Upper lobe of right lung (tissue), 1 donor: ENCODE data around the gene CHAT. TPM values are rescaled to one million over a fixed set of nuclear protein-coding genes. Genes with fewer than 3 reads are reported as not detected.

Experiments
- ATAC-seq: fragments of 200-7000 bp; cut with Tn5 transposase; one replicate; pipeline ENCODE4 v1.9.1; 2020; ENCODE audit warnings: mild to moderate bottlenecking, moderate library complexity
- DNase-seq: peaks from one replicate; pipeline ENCODE4 v3.0.0-alpha.2; 2020
- H3K27ac ChIP-seq: fragments of 200-600 bp; one replicate; pipeline ENCODE4 v1.8.0; 2022
- H3K27me3 ChIP-seq: fragments of 200-600 bp; one replicate; pipeline ENCODE4 v1.8.0; 2022; ENCODE audit warnings: mild to moderate bottlenecking
- H3K36me3 ChIP-seq: fragments of 200-600 bp; one replicate; pipeline ENCODE4 v1.8.0; 2022
- H3K4me1 ChIP-seq: fragments of 200-600 bp; one replicate; pipeline ENCODE4 v1.8.0; 2022
- H3K4me3 ChIP-seq: fragments of 200-600 bp; one replicate; pipeline ENCODE4 v1.8.0; 2022; ENCODE audit warnings: mild to moderate bottlenecking
- H3K9me3 ChIP-seq: fragments of 200-600 bp; one replicate; pipeline ENCODE4 v1.8.0; 2022
- intact Hi-C: fragments of 100-400 bp; cut with DNase I; formaldehyde crosslinking; loops from one replicate; pipeline ENCODE4 v1.11.0; 2022
- total RNA-seq: library from RNA; stranded (reverse); fragmentation: NEBNext Ultra II Directional; extraction: Animal tissue kit (Norgen Biotek cat#: 25700); gene quantifications from one replicate; pipeline ENCODE4 v1.2.1, GENCODE V29; 2021
- TF ChIP-seq, protein P1 (sequence below): fragments of 200-600 bp; IDR thresholded peaks from one replicate; pipeline ENCODE4 v1.8.0; 2022; ENCODE audit warnings: antibody characterized with exemption
- donor health status: DM: no; HTN: yes; CAD: no; lungs with severe emphysema.

Gene CHAT
- total RNA-seq, 1 donor from 2014 or later: not detected

DNA sequence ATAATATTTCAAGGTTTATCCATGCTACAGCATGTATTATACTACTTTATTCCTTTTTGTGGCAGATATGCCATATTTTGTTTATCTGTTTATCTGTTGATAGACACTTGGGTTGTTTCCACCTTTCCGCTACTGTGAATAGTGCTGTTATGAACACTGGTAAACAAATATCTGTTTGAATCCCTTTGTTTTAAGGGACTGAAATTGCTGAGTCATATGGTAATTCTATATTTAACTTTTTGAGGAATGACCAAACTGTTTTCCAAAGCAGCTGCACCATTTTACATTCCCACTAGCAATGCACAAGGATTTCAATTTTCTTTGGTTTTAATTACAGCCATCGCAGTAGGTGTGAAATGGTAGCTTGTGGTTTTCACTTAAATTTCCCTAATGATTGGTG, 69.0 kb downstream of the CHAT start:
- intact Hi-C loops: no loop called here
- no peaks in the 10 kb centered on the region for H3K9me3 ChIP-seq
- no peak for ATAC-seq

DNA sequence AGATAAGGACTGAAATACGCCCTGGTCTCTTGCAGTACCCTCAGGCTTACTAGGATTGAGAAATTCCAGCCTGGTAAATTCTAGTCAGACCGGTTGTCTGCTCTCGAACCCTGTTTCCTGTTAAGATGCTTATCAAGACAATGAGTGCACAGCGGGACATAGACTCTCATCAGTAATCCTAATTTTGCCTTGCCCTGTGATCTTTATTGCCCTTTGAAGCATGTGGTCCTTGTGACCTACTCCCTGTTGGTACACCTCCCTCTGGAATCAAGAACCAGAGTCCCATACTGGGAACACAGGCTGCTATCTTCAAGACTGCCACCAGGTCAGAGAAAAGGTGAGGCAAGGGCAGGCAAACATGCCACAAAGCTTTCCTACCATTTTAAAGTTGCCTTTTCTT, 72.8 kb downstream of the CHAT start:
- H3K36me3 ChIP-seq: no peaks in the 10 kb centered on the region
- no peak overlapping the region for H3K4me3 ChIP-seq
- no peak for DNase-seq
- no peaks in the 10 kb centered on the region for H3K9me3 ChIP-seq
- ATAC-seq: no peak
- intact Hi-C loops: no loop called here
- no peaks in the 10 kb centered on the region for H3K4me1 ChIP-seq
- peaks cover 25% of the 10 kb centered on the region for H3K27me3 ChIP-seq
- H3K27ac ChIP-seq: no peak overlapping the region
- TF ChIP-seq, protein P1, sequence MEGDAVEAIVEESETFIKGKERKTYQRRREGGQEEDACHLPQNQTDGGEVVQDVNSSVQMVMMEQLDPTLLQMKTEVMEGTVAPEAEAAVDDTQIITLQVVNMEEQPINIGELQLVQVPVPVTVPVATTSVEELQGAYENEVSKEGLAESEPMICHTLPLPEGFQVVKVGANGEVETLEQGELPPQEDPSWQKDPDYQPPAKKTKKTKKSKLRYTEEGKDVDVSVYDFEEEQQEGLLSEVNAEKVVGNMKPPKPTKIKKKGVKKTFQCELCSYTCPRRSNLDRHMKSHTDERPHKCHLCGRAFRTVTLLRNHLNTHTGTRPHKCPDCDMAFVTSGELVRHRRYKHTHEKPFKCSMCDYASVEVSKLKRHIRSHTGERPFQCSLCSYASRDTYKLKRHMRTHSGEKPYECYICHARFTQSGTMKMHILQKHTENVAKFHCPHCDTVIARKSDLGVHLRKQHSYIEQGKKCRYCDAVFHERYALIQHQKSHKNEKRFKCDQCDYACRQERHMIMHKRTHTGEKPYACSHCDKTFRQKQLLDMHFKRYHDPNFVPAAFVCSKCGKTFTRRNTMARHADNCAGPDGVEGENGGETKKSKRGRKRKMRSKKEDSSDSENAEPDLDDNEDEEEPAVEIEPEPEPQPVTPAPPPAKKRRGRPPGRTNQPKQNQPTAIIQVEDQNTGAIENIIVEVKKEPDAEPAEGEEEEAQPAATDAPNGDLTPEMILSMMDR: no peak

More for the DNA sequence above, 69.0 kb downstream of the CHAT start:
- Histone ChIP-seq H3K27ac (no peak overlapping the region), H3K4me1 (no peaks in the 10 kb centered on the region), H3K4me3 (no peak overlapping the region), H3K27me3 (peaks cover 27% of the 10 kb centered on the region), H3K36me3 (no peaks in the 10 kb centered on the region)
- TF ChIP-seq, protein P1: no peak
- no peak for DNase-seq

DNA sequence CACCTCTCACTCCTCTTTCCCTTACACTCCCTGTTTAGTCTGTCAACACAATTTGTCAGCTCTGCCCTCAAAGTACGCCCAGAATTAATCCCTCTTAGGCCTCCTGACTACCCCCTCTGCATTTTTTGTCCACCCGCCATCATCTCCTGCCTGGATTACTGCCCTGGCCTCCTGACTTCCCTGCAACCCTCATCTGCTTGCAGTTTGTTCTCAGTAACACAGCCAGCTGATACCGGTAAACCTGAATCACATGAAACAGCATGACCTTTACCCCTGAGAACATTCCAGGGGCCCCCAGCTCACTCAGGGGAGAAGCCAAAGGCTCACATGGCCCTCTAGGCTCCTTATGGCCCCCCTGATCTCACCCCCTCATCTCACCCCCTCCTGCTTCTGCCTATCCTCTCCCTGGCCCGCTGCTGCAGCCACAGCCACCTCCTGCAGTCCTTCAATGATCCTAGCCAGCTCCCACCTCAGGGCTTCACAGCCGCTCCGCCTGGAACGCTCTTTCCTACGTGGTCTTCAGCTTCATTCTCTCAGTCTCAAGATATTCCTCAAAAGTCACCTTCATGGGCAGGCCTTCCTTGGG, 74.5 kb downstream of the CHAT start:
- intact Hi-C loops: no loop called here
- no peaks in the 10 kb centered on the region for H3K36me3 ChIP-seq
- no peak for DNase-seq
- H3K4me3 ChIP-seq: no peak overlapping the region
- no peaks in the 10 kb centered on the region for H3K9me3 ChIP-seq
- no peaks in the 10 kb centered on the region for H3K4me1 ChIP-seq
- no peak overlapping the region for H3K27ac ChIP-seq
- peaks cover 31% of the 10 kb centered on the region for H3K27me3 ChIP-seq
- TF ChIP-seq, protein P1: no peak
- no peak for ATAC-seq

DNA sequence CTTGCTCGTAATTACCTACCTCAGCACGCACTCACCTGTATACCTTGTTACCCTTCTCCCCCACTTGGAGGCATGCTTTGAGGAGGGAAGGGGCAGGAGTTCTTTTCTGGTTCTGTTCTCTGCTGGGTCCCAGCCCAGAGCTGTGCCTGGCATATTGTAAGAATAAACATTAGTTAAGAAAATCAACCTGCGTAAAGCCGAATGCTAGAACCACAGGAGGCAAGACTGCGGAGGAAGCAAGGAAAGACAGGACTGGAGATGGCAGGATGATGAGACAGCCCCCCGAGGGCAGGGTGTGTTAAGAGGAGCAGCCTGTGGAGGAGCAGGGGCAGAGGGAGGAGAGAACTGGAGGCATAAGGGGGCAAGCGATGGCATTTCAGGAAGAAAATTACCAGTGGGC, 75.1 kb downstream of the CHAT start:
- no peaks in the 10 kb centered on the region for H3K4me1 ChIP-seq
- H3K4me3 ChIP-seq: no peak overlapping the region
- peaks cover 31% of the 10 kb centered on the region for H3K27me3 ChIP-seq
- H3K27ac ChIP-seq: no peak overlapping the region
- H3K36me3 ChIP-seq: no peaks in the 10 kb centered on the region
- DNase-seq (no peak), ATAC-seq (no peak)
- intact Hi-C loops: no loop called here
- TF ChIP-seq, protein P1: no peak
- H3K9me3 ChIP-seq: no peaks in the 10 kb centered on the region

- Histone ChIP-seq H3K4me1 (no peaks in the 10 kb centered on the region), H3K4me3 (no peak overlapping the region), H3K27ac (no peak overlapping the region), H3K36me3 (no peaks in the 10 kb centered on the region), H3K27me3 (peaks cover 31% of the 10 kb centered on the region), H3K9me3 (no peaks in the 10 kb centered on the region)
- ATAC-seq (no peak), DNase-seq (no peak)
- intact Hi-C loops: no loop called here
- TF ChIP-seq, protein P1: no peak
Measured at GRCh38 chr10:49689882-49690510, 76.2 kb downstream of the CHAT start.
